Neural cell (in vitro differentiated cells): ENCODE results near the gene ISYNA1. TPM values are rescaled to one million over a fixed set of nuclear protein-coding genes. Genes with fewer than 3 reads are reported as not detected.

Experiments
- H2AFZ ChIP-seq: fragments of 200-600, 300-800 bp; sonication (generic), shearing (Covaris generic); 2 replicates; pipeline ENCODE4 v1.6.0; 2014; ENCODE audit warnings: low read depth, mild to moderate bottlenecking, antibody characterized with exemption, low read length, moderate library complexity
- H3F3A ChIP-seq: fragments of 200-600 bp; shearing (Covaris generic); 2 replicates; pipeline ENCODE4 v1.6.1; 2016; ENCODE audit warnings: mild to moderate bottlenecking, moderate library complexity, mixed read lengths, antibody characterized with exemption, low read length; ENCODE audit not compliant: insufficient read depth, poor library complexity, severe bottlenecking
- H3K27ac ChIP-seq: fragments of 200-600, 300-800 bp; sonication (generic), shearing (Covaris generic); 2 replicates; pipeline ENCODE4 v1.5.1; 2014; ENCODE audit warnings: mild to moderate bottlenecking, low read length, moderate library complexity
- H3K27me3 ChIP-seq: fragments of 300-800, 200-600 bp; sonication (generic), shearing (Covaris generic); 2 replicates; pipeline ENCODE4 v1.6.0; 2014; ENCODE audit warnings: mild to moderate bottlenecking, low read depth, low read length, moderate library complexity; ENCODE audit not compliant: insufficient read depth
- H3K36me3 ChIP-seq: fragments of 300-800, 200-600 bp; sonication (generic), shearing (Covaris generic); 2 replicates; pipeline ENCODE4 v1.5.1; 2014; ENCODE audit warnings: mild to moderate bottlenecking, antibody characterized with exemption, low read length, moderate library complexity; ENCODE audit not compliant: insufficient read depth
- H3K4me2 ChIP-seq: fragments of 300-800, 200-600 bp; sonication (generic), shearing (Covaris generic); 2 replicates; pipeline ENCODE4 v1.6.0; 2014; ENCODE audit warnings: mild to moderate bottlenecking, low read length
- H3K4me3 ChIP-seq: fragments of 300-800, 200-600 bp; sonication (generic), shearing (Covaris generic); 2 replicates; pipeline ENCODE4 v1.5.1; 2014; ENCODE audit warnings: mild to moderate bottlenecking, low read length, moderate library complexity
- H3K79me2 ChIP-seq: fragments of 200-600 bp; shearing (Covaris generic); replicated peaks from 2 replicates; pipeline ENCODE4 v1.6.0; 2014; ENCODE audit warnings: mild to moderate bottlenecking, low read length, moderate library complexity; ENCODE audit not compliant: insufficient read depth
- H3K9ac ChIP-seq: fragments of 300-800, 200-600 bp; sonication (generic), shearing (Covaris generic); 2 replicates; pipeline ENCODE4 v1.6.1; 2016; ENCODE audit warnings: mild to moderate bottlenecking, low read length, mixed read lengths
- H3K9me2 ChIP-seq: fragments of 200-600 bp; shearing (Covaris generic); 2 replicates; pipeline ENCODE4 v1.6.1; 2016; ENCODE audit warnings: mild to moderate bottlenecking, low read length, mixed read lengths; ENCODE audit not compliant: insufficient read depth
- H3K9me3 ChIP-seq: fragments of 200-600, 300-800 bp; sonication (generic), shearing (Covaris generic); 2 replicates; pipeline ENCODE4 v1.6.1; 2016; ENCODE audit warnings: mild to moderate bottlenecking, mixed run types, low read length, moderate library complexity, mixed read lengths
- H4K20me1 ChIP-seq: fragments of 200-600 bp; shearing (Covaris generic); 2 replicates; pipeline ENCODE4 v1.6.1; 2016; ENCODE audit warnings: mild to moderate bottlenecking, mixed run types; ENCODE audit not compliant: insufficient read depth
- EZH2 ChIP-seq: fragments of 200-600, 300-800 bp; shearing (Covaris generic), sonication (generic); IDR thresholded peaks from 2 replicates; pipeline ENCODE4 v1.6.1; 2014; ENCODE audit warnings: antibody characterized with exemption, low read length, borderline replicate concordance, mild to moderate bottlenecking; ENCODE audit not compliant: insufficient read depth, poor library complexity, severe bottlenecking
- MXI1 ChIP-seq: fragments of 450-650 bp; conservative IDR thresholded peaks from 2 replicates; pipeline ENCODE4 v1.6.1; 2014; ENCODE audit warnings: antibody characterized with exemption, mild to moderate bottlenecking; ENCODE audit not compliant: poor library complexity, severe bottlenecking
- POLR2AphosphoS5 ChIP-seq: IDR thresholded peaks from 2 replicates; pipeline ENCODE4 v1.6.1; 2012
- RAD21 ChIP-seq: fragments of 450-650 bp; conservative IDR thresholded peaks from 2 replicates; pipeline ENCODE4 v1.6.1; 2014; ENCODE audit warnings: antibody characterized with exemption, mild to moderate bottlenecking, moderate library complexity
- SMC3 ChIP-seq: fragments of 450-650 bp; conservative IDR thresholded peaks from 2 replicates; pipeline ENCODE4 v1.6.1; 2014; ENCODE audit warnings: antibody characterized with exemption, mild to moderate bottlenecking, moderate library complexity; ENCODE audit not compliant: poor library complexity
- TAF1 ChIP-seq: IDR thresholded peaks from 2 replicates; pipeline ENCODE4 v1.6.1; 2012; ENCODE audit warnings: low read depth
- polyA plus RNA-seq: library from polyadenylated mRNA; depleted of rRNA; stranded (reverse); fragments of >200 nt; gene quantifications from 2 replicates; pipeline ENCODE4 v1.2.3, GENCODE V29; 2014
- small RNA-seq, 3 experiments: library from RNA; depleted of rRNA; stranded (forward); fragments of <200 nt; gene quantifications; one replicate each; pipeline ENCODE3, GENCODE V24; 2012
- TF ChIP-seq, protein P1 (sequence below): fragments of 450-650 bp; IDR thresholded peaks from 2 replicates; pipeline ENCODE4 v1.5.1; 2014; ENCODE audit warnings: antibody characterized with exemption, mild to moderate bottlenecking, moderate library complexity; ENCODE audit not compliant: poor library complexity, severe bottlenecking
- TF ChIP-seq, protein P2 (sequence below): IDR thresholded peaks from 2 replicates; pipeline ENCODE4 v1.6.1; 2012; ENCODE audit warnings: borderline replicate concordance

The ISYNA1 gene
- polyA plus RNA-seq, 1 donor from 2014 or later: 123 TPM

DNA sequence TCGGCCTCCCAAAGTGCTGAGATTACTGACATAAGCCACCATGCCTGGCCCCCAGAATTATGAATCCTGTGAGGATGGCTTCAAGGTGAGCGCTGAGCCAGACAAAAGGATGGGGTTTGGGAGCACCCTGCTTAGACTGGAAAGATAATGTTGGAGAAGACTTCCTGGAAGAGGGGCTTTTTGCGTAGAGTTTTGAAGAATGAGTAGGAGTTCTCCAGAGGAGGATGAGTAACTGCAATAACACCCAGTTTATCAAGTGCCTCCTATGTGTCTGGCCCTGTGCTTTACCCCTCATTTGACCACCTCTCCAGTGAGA lies 52.6 kb downstream of the ISYNA1 start:
- no peaks in the 10 kb centered on the region for H3K36me3 ChIP-seq
- no peaks in the 10 kb centered on the region for H4K20me1 ChIP-seq
- H3K27me3 ChIP-seq: peaks cover 9% of the 10 kb centered on the region
- H3K9ac ChIP-seq: no peak overlapping the region
- TF ChIP-seq SMC3 (no peak), TAF1 (no peak), POLR2AphosphoS5 (no peak), EZH2 (no peak), RAD21 (no peak)
- TF ChIP-seq, protein P1, sequence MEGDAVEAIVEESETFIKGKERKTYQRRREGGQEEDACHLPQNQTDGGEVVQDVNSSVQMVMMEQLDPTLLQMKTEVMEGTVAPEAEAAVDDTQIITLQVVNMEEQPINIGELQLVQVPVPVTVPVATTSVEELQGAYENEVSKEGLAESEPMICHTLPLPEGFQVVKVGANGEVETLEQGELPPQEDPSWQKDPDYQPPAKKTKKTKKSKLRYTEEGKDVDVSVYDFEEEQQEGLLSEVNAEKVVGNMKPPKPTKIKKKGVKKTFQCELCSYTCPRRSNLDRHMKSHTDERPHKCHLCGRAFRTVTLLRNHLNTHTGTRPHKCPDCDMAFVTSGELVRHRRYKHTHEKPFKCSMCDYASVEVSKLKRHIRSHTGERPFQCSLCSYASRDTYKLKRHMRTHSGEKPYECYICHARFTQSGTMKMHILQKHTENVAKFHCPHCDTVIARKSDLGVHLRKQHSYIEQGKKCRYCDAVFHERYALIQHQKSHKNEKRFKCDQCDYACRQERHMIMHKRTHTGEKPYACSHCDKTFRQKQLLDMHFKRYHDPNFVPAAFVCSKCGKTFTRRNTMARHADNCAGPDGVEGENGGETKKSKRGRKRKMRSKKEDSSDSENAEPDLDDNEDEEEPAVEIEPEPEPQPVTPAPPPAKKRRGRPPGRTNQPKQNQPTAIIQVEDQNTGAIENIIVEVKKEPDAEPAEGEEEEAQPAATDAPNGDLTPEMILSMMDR: no peak
- H3F3A ChIP-seq: no peaks in the 10 kb centered on the region
- no peaks in the 10 kb centered on the region for H3K79me2 ChIP-seq
- no peak overlapping the region for H3K4me3 ChIP-seq
- no peak overlapping the region for H2AFZ ChIP-seq
- no peak overlapping the region for H3K27ac ChIP-seq
- H3K9me3 ChIP-seq: no peaks in the 10 kb centered on the region
- H3K4me2 ChIP-seq: no peak overlapping the region
- no peaks in the 10 kb centered on the region for H3K9me2 ChIP-seq

DNA sequence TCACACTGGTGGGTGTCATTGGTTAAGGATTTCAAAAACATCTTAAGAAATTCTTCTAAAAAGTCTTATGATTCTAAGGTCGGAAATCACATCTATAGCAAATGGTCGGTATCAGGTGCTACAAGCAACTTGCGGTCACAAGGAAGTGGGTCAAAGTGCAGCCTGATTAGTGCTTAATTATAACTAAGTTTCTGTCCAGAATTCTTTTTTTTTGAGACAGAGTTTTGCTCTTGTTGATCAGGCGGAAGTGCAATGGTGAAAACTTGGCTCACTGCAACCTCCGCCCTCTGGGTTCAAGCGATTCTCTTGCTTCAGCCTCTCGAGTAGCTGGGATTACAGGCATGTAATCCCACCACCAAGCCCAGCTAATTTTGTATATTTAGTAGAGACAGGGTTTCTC lies 53.2 kb downstream of the ISYNA1 start:
- no peaks in the 10 kb centered on the region for H3K79me2 ChIP-seq
- H3K4me3 ChIP-seq: no peak overlapping the region
- no peak overlapping the region for H2AFZ ChIP-seq
- H3K36me3 ChIP-seq: no peaks in the 10 kb centered on the region
- no peaks in the 10 kb centered on the region for H3K9me2 ChIP-seq
- no peak overlapping the region for H3K9ac ChIP-seq
- no peaks in the 10 kb centered on the region for H4K20me1 ChIP-seq
- no peak overlapping the region for H3K27ac ChIP-seq
- H3F3A ChIP-seq: no peaks in the 10 kb centered on the region
- no peak overlapping the region for H3K4me2 ChIP-seq
- H3K9me3 ChIP-seq: no peaks in the 10 kb centered on the region
- TF ChIP-seq, protein P2, sequence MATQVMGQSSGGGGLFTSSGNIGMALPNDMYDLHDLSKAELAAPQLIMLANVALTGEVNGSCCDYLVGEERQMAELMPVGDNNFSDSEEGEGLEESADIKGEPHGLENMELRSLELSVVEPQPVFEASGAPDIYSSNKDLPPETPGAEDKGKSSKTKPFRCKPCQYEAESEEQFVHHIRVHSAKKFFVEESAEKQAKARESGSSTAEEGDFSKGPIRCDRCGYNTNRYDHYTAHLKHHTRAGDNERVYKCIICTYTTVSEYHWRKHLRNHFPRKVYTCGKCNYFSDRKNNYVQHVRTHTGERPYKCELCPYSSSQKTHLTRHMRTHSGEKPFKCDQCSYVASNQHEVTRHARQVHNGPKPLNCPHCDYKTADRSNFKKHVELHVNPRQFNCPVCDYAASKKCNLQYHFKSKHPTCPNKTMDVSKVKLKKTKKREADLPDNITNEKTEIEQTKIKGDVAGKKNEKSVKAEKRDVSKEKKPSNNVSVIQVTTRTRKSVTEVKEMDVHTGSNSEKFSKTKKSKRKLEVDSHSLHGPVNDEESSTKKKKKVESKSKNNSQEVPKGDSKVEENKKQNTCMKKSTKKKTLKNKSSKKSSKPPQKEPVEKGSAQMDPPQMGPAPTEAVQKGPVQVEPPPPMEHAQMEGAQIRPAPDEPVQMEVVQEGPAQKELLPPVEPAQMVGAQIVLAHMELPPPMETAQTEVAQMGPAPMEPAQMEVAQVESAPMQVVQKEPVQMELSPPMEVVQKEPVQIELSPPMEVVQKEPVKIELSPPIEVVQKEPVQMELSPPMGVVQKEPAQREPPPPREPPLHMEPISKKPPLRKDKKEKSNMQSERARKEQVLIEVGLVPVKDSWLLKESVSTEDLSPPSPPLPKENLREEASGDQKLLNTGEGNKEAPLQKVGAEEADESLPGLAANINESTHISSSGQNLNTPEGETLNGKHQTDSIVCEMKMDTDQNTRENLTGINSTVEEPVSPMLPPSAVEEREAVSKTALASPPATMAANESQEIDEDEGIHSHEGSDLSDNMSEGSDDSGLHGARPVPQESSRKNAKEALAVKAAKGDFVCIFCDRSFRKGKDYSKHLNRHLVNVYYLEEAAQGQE: no peak
- TF ChIP-seq POLR2AphosphoS5 (no peak), MXI1 (no peak), RAD21 (no peak), TAF1 (no peak), SMC3 (no peak), EZH2 (no peak)
- H3K27me3 ChIP-seq: peaks cover 9% of the 10 kb centered on the region

Small RNA genes within 50 kb of the gene (small RNA-seq; reads per million reads assigned to genes)
- 0 reads per million in 3 experiments for gene MIR3189

Other genes starting within 250 kb of the ISYNA1 start
- gene MPV17L2, start 244.9 kb downstream of the ISYNA1 start, polyA plus RNA-seq: 17.7 and 23.8 TPM in 2 replicates
- 32.3 and 49.4 TPM in 2 replicates for gene RAB3A, start 234.1 kb downstream of the ISYNA1 start, polyA plus RNA-seq
- 1.6 and 2.6 TPM in 2 replicates for gene PDE4C, start 211.7 kb downstream of the ISYNA1 start, polyA plus RNA-seq
- 2.5 and 3.7 TPM in 2 replicates for gene IQCN, start 163.7 kb downstream of the ISYNA1 start, polyA plus RNA-seq
- gene JUND, start 156.5 kb downstream of the ISYNA1 start, polyA plus RNA-seq: 94.9 and 134 TPM in 2 replicates
- gene LSM4, start 115.1 kb downstream of the ISYNA1 start, polyA plus RNA-seq: 382 and 410 TPM in 2 replicates
- gene PGPEP1, start 97.5 kb downstream of the ISYNA1 start, polyA plus RNA-seq: 5.9 and 10.9 TPM in 2 replicates
- 1.6 TPM in 1 of 2 replicates, not detected in the other for gene GDF15, start 52.0 kb downstream of the ISYNA1 start, polyA plus RNA-seq
- not detected in 2 replicates for gene LRRC25, start 40.5 kb downstream of the ISYNA1 start, polyA plus RNA-seq
- gene SSBP4, start 18.7 kb downstream of the ISYNA1 start, polyA plus RNA-seq: 148 and 166 TPM in 2 replicates
- 7.2 and 8.8 TPM in 2 replicates for gene ELL, start 83.9 kb upstream of the ISYNA1 start, polyA plus RNA-seq
- gene FKBP8, start 105.4 kb upstream of the ISYNA1 start, polyA plus RNA-seq: 183 and 205 TPM in 2 replicates
- gene KXD1, start 119.7 kb upstream of the ISYNA1 start, polyA plus RNA-seq: 55.8 and 78.1 TPM in 2 replicates
- gene UBA52, start 133.7 kb upstream of the ISYNA1 start, polyA plus RNA-seq: 709 and 765 TPM in 2 replicates
- gene REX1BD, start 150.7 kb upstream of the ISYNA1 start, polyA plus RNA-seq: 214 and 277 TPM in 2 replicates
- gene CRLF1, start 168.7 kb upstream of the ISYNA1 start, polyA plus RNA-seq: 3.3 and 14.2 TPM in 2 replicates
- 138 and 173 TPM in 2 replicates for gene TMEM59L, start 174.7 kb upstream of the ISYNA1 start, polyA plus RNA-seq
- 4.7 and 8.0 TPM in 2 replicates for gene KLHL26, start 198.9 kb upstream of the ISYNA1 start, polyA plus RNA-seq
- gene CRTC1, start 245.5 kb upstream of the ISYNA1 start, polyA plus RNA-seq: 10.4 and 14.4 TPM in 2 replicates